ENCODE data around the gene GRK5.

The GRK5 gene

DNA sequence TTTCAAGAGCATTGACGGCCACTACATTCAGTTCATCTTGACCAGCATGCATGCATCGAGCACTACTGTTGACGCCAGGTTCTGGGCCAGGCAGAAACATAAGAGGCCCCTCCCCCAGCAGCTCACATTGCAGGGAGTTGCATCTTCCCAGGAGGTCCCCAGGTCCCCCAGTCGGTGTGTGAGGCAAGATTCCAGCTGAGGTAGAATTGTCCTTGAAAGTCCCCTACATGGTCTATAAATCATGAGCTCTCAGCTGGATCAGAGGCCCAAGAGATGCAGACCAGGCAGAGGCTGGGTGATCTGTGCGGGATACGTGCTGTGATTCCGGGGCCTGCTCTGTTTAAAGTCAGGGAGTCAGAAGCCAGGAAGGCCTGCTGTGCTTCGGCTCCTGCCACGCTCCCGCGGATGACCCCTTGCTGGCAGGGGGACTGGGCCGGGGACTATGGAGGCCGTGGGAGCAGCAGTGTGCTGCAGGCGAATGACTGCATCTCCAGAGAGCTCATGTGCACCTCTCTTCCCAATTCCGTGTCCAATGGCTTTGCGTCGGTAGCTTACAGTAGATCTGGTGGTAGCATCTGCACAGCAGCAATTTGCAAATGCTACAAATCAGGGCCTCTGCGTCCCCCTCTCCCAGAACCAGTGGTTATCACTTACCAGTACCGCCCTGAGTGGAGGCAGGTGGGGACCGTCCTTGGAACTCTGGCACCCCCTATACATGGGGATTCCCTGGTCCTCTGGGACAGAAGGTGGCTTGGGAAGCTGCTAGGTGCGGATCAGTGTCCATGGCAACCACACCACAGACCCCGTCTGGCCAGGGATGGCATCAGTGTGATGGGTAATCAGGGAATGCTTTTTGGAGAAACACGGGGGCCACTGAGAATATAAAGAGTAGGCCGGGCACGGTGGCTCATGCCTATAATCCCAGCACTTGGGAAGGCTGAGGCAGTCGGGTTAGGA is 241.5 kb downstream of the GRK5 start:
- TF ChIP-seq CTCF (IDR thresholded peaks at IDR 0.05; ENCODE audit: insufficient read depth, low read length, missing control alignments): no peak
- ChIA-PET CTCF (interaction anchor here (0.7 to 21.4 kb wide), 9 partner anchors 8 to 246 kb away, joined by 3 to 530 read pairs (median 5); partner anchors contain the start of gene GRK5), POLR2A (no interaction called here)
- no peak overlapping the region for H3K4me3 ChIP-seq (ENCODE audit: low read depth, low read length)
- no peak for DNase-seq (ENCODE audit: low read depth, low spot score)

DNA sequence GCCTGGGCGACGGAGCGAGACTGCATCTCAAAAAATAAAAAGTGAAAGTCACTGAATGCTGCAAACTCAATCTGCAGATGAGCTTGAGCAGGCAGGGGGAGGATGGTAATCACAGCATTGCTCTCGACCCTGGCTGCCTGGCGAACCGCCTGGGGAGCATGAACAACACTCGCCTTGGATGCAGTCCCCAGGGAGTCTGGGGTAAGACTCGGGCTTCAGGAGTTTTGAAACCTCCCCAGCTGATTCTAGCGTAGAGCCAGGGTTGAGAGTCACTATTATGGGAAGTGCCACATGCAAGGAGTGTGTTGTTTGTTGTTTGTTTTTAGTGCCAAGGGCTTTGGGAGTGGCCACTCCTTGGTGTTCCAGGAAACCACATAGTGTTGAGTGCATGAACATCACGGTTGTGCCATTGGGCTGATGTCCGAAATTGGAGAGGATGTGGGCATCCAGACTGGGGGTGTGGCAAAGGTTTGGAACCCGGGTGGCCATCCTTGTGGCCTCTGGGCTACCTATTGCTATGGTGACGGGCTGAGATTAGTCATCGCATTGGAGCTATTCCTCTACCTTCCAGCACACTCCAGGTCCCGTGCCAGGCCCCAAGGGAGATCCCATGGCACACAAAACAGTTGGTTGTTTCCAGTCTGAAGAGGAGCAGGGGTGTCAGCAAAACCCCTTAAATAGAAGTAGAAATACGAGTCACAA is 242.5 kb downstream of the GRK5 start:
- ChIA-PET CTCF (interaction anchor here (1.1 to 21.4 kb wide), 5 partner anchors 9 to 247 kb away, joined by 3 to 530 read pairs (median 7); partner anchors contain the start of gene GRK5), POLR2A (no interaction called here)
- TF ChIP-seq CTCF (IDR thresholded peaks at IDR 0.05; ENCODE audit: insufficient read depth, low read length, missing control alignments): no peak
- no peak overlapping the region; the same call in 1 of the 2 replicates for H3K4me3 ChIP-seq (ENCODE audit: low read depth, low read length)
- DNase-seq (ENCODE audit: low read depth, low spot score): peak; percentile 73

DNA sequence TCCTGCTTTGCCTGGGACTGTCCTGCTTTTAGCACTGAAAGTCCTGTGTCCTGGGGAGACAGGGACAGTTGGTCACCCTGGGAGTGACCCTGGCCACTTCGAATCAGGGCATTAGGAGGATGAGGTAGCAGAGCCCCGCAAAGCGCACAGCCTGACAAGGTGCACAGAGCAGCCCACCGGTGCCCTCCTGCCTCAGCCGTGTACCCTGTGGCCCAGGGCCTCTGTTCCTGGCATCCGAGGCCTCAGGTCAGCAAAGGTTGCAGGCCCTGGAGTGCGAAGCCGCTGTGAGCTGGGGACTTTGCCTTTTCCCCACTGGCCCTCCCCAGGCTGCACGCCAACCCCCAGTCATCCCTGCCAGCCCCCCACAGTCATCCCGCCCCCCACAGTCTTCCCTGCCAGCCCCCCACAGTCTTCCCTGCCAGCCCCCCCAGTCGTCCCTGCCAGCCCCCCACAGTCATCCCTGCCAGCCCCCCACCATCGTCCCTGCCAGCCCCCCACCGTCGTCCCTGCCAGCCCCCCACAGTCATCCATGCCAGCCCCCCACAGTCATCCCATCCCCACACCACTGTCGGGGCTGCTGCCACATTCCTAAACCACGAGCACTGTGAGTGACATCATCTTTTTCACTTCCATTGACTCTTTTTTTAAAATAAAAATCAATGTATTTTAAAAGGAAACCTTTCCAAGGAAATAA is 243.4 kb downstream of the GRK5 start:
- no peak for DNase-seq (ENCODE audit: low read depth, low spot score)
- CTCF ChIA-PET: interaction anchor here (0.9 to 21.4 kb wide), 4 partner anchors 8 to 248 kb away, joined by 3 to 530 read pairs (median 6); partner anchors contain the start of gene GRK5
- no peak for TF ChIP-seq CTCF (IDR thresholded peaks at IDR 0.05; ENCODE audit: insufficient read depth, low read length, missing control alignments)
- H3K4me3 ChIP-seq (ENCODE audit: low read depth, low read length): no peak overlapping the region
- POLR2A ChIA-PET: no interaction called here

DNA sequence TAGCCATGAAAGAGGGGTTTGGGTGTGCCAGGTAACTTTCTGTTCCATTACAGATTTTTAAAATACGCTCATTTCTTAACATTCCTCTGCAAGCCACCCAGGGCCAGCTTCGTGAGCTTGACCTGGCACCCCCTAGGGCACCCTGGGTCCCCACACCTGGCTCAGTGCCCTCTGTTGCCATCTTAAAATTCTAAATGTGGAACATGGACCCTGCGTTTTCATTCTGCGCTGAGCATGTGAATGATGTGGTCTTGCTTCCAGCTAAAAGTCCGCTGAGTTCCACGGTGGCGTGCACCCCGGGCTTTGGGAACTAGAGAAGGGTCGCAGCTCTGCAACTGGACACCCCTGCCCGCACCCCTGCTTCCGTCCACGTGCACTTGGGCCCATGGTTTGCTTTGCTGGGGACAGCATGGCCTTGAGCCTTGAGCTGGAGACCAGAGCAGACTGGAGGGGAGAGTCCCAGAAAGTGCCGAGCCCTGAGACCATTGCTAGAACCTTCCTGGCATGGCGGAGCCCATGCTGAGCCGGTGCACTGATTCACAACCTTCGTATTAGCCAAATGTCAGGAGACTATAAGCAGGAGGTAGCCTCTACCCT is 244.0 kb downstream of the GRK5 start:
- no peak overlapping the region for H3K4me3 ChIP-seq (ENCODE audit: low read depth, low read length)
- TF ChIP-seq CTCF (IDR thresholded peaks at IDR 0.05; ENCODE audit: insufficient read depth, low read length, missing control alignments): no peak
- CTCF ChIA-PET: interaction anchor here (0.9 to 21.4 kb wide), 4 partner anchors 9 to 249 kb away, joined by 3 to 530 read pairs (median 6); partner anchors contain the start of gene GRK5
- POLR2A ChIA-PET: no interaction called here
- no peak for DNase-seq (ENCODE audit: low read depth, low spot score)

- ChIA-PET CTCF (interaction anchor here (1.5 to 21.4 kb wide), 4 partner anchors 8 to 250 kb away, joined by 5 to 530 read pairs (median 6); partner anchors contain the start of gene GRK5), POLR2A (no interaction called here)
- TF ChIP-seq CTCF (IDR thresholded peaks at IDR 0.05; ENCODE audit: insufficient read depth, low read length, missing control alignments): no peak
- DNase-seq (ENCODE audit: low read depth, low spot score): no peak
- no peak overlapping the region for H3K4me3 ChIP-seq (ENCODE audit: low read depth, low read length)
Measured at GRCh38 chr10:119452396-119452795, 245.0 kb downstream of the GRK5 start.
